Right atrium auricular region (tissue), 2 donors: ENCODE measurements around the gene LTBP1. TPM values are rescaled to one million over a fixed set of nuclear protein-coding genes. Genes with fewer than 3 reads are reported as not detected.

Experiments used
- DNase-seq: peaks from one replicate; pipeline ENCODE4 v3.0.0-alpha.2; 2019; ENCODE audit warnings: low spot score
- H3K27ac ChIP-seq, 2 donors: fragments of 200-600 bp; sonication (generic); 1 replicate in 1 of 2; 2 replicates in 1 of 2; pipeline ENCODE4 v1.5.1; 2016 to 2019
- H3K27me3 ChIP-seq, 2 donors: fragments of 200-600 bp; sonication (generic); one replicate each; pipeline versions ENCODE4 v1.5.1 to v1.6.0; 2017 to 2019
- H3K36me3 ChIP-seq: fragments of 200-600 bp; sonication (generic); one replicate; pipeline ENCODE4 v1.5.1; 2016
- H3K4me1 ChIP-seq, 2 donors: fragments of 200-600 bp; sonication (generic); one replicate each; pipeline versions ENCODE4 v1.5.1 to v1.6.0; 2017 to 2019
- H3K4me3 ChIP-seq, 2 donors: fragments of 200-600 bp; sonication (generic); 1 replicate in 1 of 2; 2 replicates in 1 of 2; pipeline ENCODE4 v1.5.1; 2017 to 2019; ENCODE audit warnings: mild to moderate bottlenecking in 1 of 2, moderate library complexity in 1 of 2
- H3K9me3 ChIP-seq, 2 donors: fragments of 200-600 bp; sonication (generic); one replicate each; pipeline ENCODE4 v1.5.1; 2019
- total RNA-seq, 2 donors: library from RNA; depleted of rRNA; stranded (reverse); fragments of >200 nt; gene quantifications; one replicate each; pipeline ENCODE4 v1.1.0, GENCODE V29; 2016
- TF ChIP-seq, protein P1 (sequence below), 2 donors: fragments of 200-600 bp; sonication (generic); IDR thresholded peaks; one replicate each; pipeline ENCODE4 v1.5.1; 2019; ENCODE audit warnings: antibody characterized with exemption in 2 of 2

LTBP1 gene
- total RNA-seq, 2 donors from 2014 or later = 168 to 291 TPM

DNA sequence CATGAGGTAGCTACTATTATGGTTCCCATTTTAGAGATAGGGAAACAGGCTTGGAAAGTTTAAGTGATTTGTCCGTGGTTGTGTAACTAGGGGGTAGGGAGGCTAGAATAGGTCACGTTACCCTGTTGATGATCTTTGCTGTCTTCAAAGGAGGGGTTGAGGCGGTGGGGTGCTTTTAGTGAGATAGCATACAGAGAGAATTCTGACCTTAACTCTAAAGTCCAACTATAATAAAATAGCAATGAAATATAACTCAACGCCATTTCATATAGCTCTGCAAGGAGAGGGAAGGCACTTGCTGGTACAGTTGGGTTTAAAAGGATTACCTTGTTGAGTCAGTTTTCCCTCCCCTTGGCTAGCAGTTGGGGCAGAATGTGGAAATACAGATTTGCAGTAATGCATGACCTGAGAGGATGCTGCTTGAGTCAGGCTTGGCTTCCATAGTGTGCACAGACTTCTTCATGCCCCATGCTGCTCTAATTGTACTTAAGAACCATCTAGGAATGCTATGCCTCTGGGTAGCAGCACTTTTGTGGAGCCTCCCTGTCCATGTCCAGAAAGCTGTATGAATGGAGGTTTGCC lies 143.9 kb downstream of the LTBP1 start:
- Histone ChIP-seq H3K4me1 (peaks cover 0 to 14% of the 10 kb centered on the region in 2 donors), H3K27ac (peak overlapping the region in 1 of 2 donors; percentile 6), H3K4me3 (no peak overlapping the region), H3K27me3 (no peaks in the 10 kb centered on the region), H3K36me3 (no peaks in the 10 kb centered on the region), H3K9me3 (peaks cover 0 to 5% of the 10 kb centered on the region in 2 donors)
- TF ChIP-seq, protein P1, sequence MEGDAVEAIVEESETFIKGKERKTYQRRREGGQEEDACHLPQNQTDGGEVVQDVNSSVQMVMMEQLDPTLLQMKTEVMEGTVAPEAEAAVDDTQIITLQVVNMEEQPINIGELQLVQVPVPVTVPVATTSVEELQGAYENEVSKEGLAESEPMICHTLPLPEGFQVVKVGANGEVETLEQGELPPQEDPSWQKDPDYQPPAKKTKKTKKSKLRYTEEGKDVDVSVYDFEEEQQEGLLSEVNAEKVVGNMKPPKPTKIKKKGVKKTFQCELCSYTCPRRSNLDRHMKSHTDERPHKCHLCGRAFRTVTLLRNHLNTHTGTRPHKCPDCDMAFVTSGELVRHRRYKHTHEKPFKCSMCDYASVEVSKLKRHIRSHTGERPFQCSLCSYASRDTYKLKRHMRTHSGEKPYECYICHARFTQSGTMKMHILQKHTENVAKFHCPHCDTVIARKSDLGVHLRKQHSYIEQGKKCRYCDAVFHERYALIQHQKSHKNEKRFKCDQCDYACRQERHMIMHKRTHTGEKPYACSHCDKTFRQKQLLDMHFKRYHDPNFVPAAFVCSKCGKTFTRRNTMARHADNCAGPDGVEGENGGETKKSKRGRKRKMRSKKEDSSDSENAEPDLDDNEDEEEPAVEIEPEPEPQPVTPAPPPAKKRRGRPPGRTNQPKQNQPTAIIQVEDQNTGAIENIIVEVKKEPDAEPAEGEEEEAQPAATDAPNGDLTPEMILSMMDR (IDR thresholded peaks at IDR 0.05) = no peak
- no peak for DNase-seq

DNA sequence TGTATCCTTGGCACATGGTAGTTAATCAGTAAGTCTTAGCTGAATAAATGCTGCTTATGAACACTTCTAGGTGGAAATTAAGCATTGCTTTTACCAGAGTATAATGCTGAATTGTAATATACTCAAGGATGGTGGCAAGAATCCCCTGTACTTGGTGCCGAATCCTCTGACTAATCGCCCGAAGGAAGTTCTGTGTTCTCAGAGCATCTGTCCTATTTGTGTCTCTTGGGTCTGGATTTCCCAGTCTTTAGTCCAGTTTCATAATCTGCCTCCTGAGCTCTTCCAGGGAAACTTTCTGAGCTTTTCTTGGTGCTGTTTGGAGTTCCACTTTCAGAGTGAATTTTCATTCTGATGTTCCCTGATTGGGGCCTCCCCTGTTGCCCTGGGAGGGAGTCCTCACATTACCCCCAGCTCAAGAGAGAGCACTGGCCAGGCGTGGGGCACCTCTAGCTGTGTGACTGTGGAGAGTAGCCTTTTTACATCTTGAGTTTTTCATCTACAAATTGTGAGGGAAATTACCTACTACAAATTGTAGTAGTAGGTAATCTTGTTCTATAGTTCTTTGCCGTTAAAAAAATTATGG lies 144.9 kb downstream of the LTBP1 start:
- H3K4me3 ChIP-seq = no peak overlapping the region
- no peaks in the 10 kb centered on the region for H3K27me3 ChIP-seq
- peak overlapping the region; percentile 11 to 71 for H3K27ac ChIP-seq
- peaks cover 0 to 4% of the 10 kb centered on the region in 2 donors for H3K4me1 ChIP-seq
- peaks cover 0 to 5% of the 10 kb centered on the region in 2 donors for H3K9me3 ChIP-seq
- DNase-seq = no peak
- no peaks in the 10 kb centered on the region for H3K36me3 ChIP-seq
- TF ChIP-seq, protein P1 (IDR thresholded peaks at IDR 0.05) = no peak

DNA sequence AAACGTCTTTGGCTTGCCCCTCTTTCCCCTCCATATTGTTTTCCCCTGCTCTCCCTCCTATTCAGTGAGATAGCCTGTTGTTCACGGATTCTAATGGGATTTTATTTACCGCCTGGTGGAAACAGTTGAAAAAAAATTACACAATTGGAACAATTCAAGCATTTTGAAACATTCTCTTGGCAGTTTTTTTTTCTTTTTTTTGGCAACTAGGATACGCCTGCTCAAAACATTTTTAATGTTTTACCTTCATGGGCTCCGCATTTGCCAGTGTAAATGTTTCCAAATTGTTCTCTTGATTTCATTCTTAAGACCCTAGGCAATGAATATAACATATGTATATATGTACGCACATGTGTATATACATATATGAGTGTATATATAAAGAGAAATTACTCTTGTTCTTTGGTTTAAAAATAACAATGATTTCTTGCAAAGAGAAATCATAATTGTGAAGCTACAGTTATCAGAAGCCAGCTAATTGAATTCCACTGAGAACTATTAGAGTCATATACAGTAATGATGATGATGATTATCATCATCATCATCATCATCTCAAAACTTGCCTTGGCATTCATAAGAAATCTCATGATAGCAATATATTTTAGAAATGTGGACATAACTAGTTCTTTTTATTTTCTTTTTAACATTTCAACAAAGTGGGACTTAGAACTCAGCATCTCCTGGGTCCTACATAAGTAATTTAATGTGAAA lies 146.7 kb downstream of the LTBP1 start:
- TF ChIP-seq, protein P1 (IDR thresholded peaks at IDR 0.05) = no peak
- DNase-seq = no peak
- Histone ChIP-seq H3K27ac (peak overlapping the region; percentile 11 to 38), H3K4me3 (no peak overlapping the region), H3K9me3 (peaks cover 0 to 5% of the 10 kb centered on the region in 2 donors), H3K4me1 (no peaks in the 10 kb centered on the region), H3K36me3 (no peaks in the 10 kb centered on the region), H3K27me3 (no peaks in the 10 kb centered on the region)

DNA sequence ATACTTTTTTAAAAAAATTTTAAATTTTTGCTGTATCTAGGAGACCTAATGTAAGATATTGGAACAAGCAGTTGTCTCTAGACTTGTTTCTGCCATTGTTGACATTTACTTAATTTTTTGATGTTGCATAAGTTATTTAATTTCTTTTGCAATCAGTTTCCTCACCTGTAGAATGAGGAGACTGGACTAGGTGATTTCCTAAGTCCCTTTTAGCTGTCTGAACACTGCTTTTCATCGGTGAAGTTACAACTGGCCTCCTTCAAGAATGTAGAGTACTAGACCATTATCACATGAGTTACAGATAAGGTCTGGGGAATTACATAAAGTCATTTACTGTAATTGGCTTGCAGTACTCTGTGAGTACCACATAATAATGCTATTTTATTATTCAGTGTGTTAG lies 147.6 kb downstream of the LTBP1 start:
- Histone ChIP-seq H3K27ac (no peak overlapping the region), H3K4me1 (no peaks in the 10 kb centered on the region), H3K4me3 (no peak overlapping the region), H3K9me3 (peaks cover 0 to 5% of the 10 kb centered on the region in 2 donors), H3K36me3 (no peaks in the 10 kb centered on the region), H3K27me3 (no peaks in the 10 kb centered on the region)
- TF ChIP-seq, protein P1 (IDR thresholded peaks at IDR 0.05) = no peak
- no peak for DNase-seq

DNA sequence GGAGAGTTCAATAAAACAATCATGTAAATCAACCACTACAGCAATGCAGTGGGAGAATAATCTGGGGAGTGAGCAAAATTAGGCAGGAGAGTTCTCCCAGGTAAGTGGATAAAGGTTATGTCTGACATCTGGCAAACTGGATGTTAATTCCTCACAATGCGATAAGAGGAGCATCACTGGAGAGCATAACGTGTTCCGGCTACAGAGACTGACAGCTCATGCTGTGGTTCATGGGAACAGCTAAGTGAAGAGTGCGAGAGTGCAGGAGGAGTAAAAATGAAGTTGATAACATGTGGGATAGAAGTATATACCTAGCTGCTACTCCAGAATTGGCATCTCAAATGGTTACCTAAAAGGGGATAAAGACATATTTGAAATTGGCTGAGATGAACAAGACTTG lies 153.2 kb downstream of the LTBP1 start:
- Histone ChIP-seq H3K27me3 (no peaks in the 10 kb centered on the region), H3K4me3 (no peak overlapping the region), H3K36me3 (no peaks in the 10 kb centered on the region), H3K4me1 (peaks cover 0 to 21% of the 10 kb centered on the region in 2 donors), H3K9me3 (peaks cover 0 to 5% of the 10 kb centered on the region in 2 donors), H3K27ac (no peak overlapping the region)
- DNase-seq = no peak
- TF ChIP-seq, protein P1 (IDR thresholded peaks at IDR 0.05) = no peak
